ENCODE measurements around the gene CCNJL. TPM values are rescaled to one million over a fixed set of nuclear protein-coding genes. Genes with fewer than 3 reads are reported as not detected.

Gene CCNJL
- total RNA-seq, 4 donors from 2014 or later, result 0.16 to 2.8 (median 0.17) TPM; not detected in 1

- TF ChIP-seq CTCF (IDR thresholded peaks at IDR 0.05; ENCODE audit: low read depth), result no peak
Measured at GRCh38 chr5:160237571-160238093, 74.7 kb downstream of the CCNJL start.

GRCh38 chr5:160235731-160236130, 76.6 kb downstream of the CCNJL start:
- TF ChIP-seq CTCF (IDR thresholded peaks at IDR 0.05; ENCODE audit: low read depth), result no peak

GRCh38 chr5:160233215-160233614, 79.1 kb downstream of the CCNJL start:
- TF ChIP-seq CTCF (IDR thresholded peaks at IDR 0.05; ENCODE audit: low read depth), result no peak

GRCh38 chr5:160231783-160232342, 80.5 kb downstream of the CCNJL start:
- no peak for TF ChIP-seq CTCF (IDR thresholded peaks at IDR 0.05; ENCODE audit: low read depth)

GRCh38 chr5:160230686-160231527, 81.5 kb downstream of the CCNJL start:
- TF ChIP-seq CTCF (IDR thresholded peaks at IDR 0.05; ENCODE audit: low read depth), result no peak

- TF ChIP-seq CTCF (IDR thresholded peaks at IDR 0.05; ENCODE audit: low read depth), result no peak
Measured at GRCh38 chr5:160229190-160229742, 83.1 kb downstream of the CCNJL start, which contains the start of gene FABP6. FABP6 (plus strand) TSS chr5:160229506; CDS start chr5:160229558, 52 bp downstream.

- TF ChIP-seq CTCF (IDR thresholded peaks at IDR 0.05; ENCODE audit: low read depth), result no peak
Measured at GRCh38 chr5:160227012-160227411, 85.4 kb downstream of the CCNJL start.
